OCI-LY3 (cell line): ENCODE results near the gene TTC13.

Source experiments
- H2AFZ ChIP-seq: fragments of 200-600, 300-600 bp; shearing (Covaris generic); 2 replicates; pipeline ENCODE4 v1.6.0; 2014; ENCODE audit warnings: antibody characterized with exemption, low read depth, low read length
- H3K27ac ChIP-seq: fragments of 200-600, 300-600 bp; sonication (generic); 2 replicates; pipeline ENCODE4 v1.5.1; 2014; ENCODE audit warnings: mild to moderate bottlenecking, low read length, moderate library complexity, mixed read lengths
- H3K27me3 ChIP-seq: fragments of 200-600, 300-600 bp; sonication (generic); 2 replicates; pipeline ENCODE4 v1.6.1; 2014; ENCODE audit warnings: low read depth, low read length, mixed read lengths
- H3K36me3 ChIP-seq: fragments of 200-600, 300-600 bp; sonication (generic); replicated peaks from 2 replicates; pipeline ENCODE3; 2014; ENCODE audit warnings: low read depth, low read length, mixed read lengths
- H3K4me1 ChIP-seq: fragments of 300-600, 200-600 bp; sonication (generic); 2 replicates; pipeline ENCODE4 v1.6.1; 2014; ENCODE audit warnings: low read length, mixed read lengths
- H3K4me2 ChIP-seq: fragments of 200-600, 300-600 bp; sonication (generic); 2 replicates; pipeline ENCODE4 v1.6.1; 2014; ENCODE audit warnings: low read length, mixed read lengths
- H3K4me3 ChIP-seq: fragments of 300-600, 200-600 bp; sonication (generic); 2 replicates; pipeline ENCODE4 v1.5.1; 2014; ENCODE audit warnings: antibody characterized with exemption, mild to moderate bottlenecking, low read length, moderate library complexity
- H3K79me2 ChIP-seq: fragments of 300-600, 200-600 bp; shearing (Covaris generic); 2 replicates; pipeline ENCODE4 v1.6.1; 2014; ENCODE audit warnings: mild to moderate bottlenecking, low read length, mixed read lengths
- H3K9ac ChIP-seq: fragments of 300-600, 200-600 bp; shearing (Covaris generic); 2 replicates; pipeline ENCODE4 v1.6.0; 2014; ENCODE audit warnings: mild to moderate bottlenecking, low read length, moderate library complexity
- H3K9me3 ChIP-seq: fragments of 200-600, 300-600 bp; shearing (Covaris generic); 2 replicates; pipeline ENCODE4 v1.6.1; 2014; ENCODE audit warnings: low read length, mixed read lengths; ENCODE audit not compliant: insufficient read depth
- H4K20me1 ChIP-seq: fragments of 200-600, 300-600 bp; sonication (generic); 2 replicates; pipeline ENCODE4 v1.6.1; 2016; ENCODE audit warnings: low read length, mixed read lengths; ENCODE audit not compliant: insufficient read depth
- EZH2phosphoT487 ChIP-seq: fragments of 200-600 bp; shearing (Covaris generic); IDR thresholded peaks from 2 replicates; pipeline ENCODE4 v1.6.1; 2018; ENCODE audit warnings: antibody characterized with exemption, mixed run types, low read depth
- TF ChIP-seq, protein P1 (sequence below): fragments of 200-600, 300-600 bp; sonication (generic); IDR thresholded peaks from 2 replicates; pipeline ENCODE4 v1.5.1; 2014; ENCODE audit warnings: antibody characterized with exemption, low read length, low read depth

Gene TTC13

DNA sequence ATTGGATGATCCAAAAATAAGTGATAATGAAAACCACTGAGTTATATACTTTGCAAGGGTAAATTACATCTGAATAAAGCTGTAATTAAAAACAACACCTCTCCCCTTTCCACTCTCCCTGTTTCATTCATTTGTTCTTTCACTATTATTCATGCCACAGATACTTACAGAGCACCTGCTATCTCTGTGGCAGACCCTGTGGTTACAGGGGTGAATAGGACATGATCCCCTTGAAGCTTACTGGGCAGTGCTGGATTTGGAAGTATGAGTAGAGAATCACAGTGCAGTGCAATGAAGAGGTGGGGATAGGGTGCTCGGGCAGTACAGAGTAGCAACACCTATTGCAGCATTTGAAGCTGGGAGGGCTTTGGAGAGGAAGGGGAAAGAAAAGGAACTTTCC lies 22.0 kb upstream of the TTC13 start:
- H3K27ac ChIP-seq = no peak overlapping the region
- no peak for TF ChIP-seq EZH2phosphoT487
- TF ChIP-seq, protein P1, sequence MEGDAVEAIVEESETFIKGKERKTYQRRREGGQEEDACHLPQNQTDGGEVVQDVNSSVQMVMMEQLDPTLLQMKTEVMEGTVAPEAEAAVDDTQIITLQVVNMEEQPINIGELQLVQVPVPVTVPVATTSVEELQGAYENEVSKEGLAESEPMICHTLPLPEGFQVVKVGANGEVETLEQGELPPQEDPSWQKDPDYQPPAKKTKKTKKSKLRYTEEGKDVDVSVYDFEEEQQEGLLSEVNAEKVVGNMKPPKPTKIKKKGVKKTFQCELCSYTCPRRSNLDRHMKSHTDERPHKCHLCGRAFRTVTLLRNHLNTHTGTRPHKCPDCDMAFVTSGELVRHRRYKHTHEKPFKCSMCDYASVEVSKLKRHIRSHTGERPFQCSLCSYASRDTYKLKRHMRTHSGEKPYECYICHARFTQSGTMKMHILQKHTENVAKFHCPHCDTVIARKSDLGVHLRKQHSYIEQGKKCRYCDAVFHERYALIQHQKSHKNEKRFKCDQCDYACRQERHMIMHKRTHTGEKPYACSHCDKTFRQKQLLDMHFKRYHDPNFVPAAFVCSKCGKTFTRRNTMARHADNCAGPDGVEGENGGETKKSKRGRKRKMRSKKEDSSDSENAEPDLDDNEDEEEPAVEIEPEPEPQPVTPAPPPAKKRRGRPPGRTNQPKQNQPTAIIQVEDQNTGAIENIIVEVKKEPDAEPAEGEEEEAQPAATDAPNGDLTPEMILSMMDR = no peak
- no peaks in the 10 kb centered on the region for H3K27me3 ChIP-seq
- H3K4me2 ChIP-seq = no peak overlapping the region
- no peaks in the 10 kb centered on the region for H3K4me1 ChIP-seq
- H3K36me3 ChIP-seq = peaks cover 69% of the 10 kb centered on the region
- H3K4me3 ChIP-seq = no peak overlapping the region
- H3K79me2 ChIP-seq = no peaks in the 10 kb centered on the region
- no peaks in the 10 kb centered on the region for H4K20me1 ChIP-seq
- no peak overlapping the region for H3K9ac ChIP-seq
- H2AFZ ChIP-seq = no peak overlapping the region
- peaks cover 3% of the 10 kb centered on the region for H3K9me3 ChIP-seq

DNA sequence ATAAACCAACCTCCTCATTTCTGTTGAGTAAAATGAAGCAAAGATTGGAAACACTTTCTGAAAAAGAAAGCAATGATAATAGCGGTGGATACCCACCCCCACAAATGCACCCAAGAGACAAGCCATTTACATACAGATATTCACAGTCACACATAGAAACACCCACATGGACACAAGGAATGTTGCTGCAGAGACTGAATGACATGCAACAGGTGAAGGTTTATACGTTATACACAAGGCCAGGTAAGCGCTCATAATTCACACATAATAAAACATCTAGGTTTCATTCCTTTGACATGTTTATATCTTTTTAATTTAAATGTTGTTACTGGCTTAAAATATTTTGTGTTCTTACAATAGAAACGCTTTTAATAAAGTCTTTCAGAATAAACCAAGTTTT lies 21.5 kb upstream of the TTC13 start:
- Histone ChIP-seq H3K4me3 (no peak overlapping the region), H3K27me3 (no peaks in the 10 kb centered on the region), H4K20me1 (no peaks in the 10 kb centered on the region), H3K9me3 (peaks cover 2% of the 10 kb centered on the region), H3K36me3 (peaks cover 70% of the 10 kb centered on the region), H3K4me2 (no peak overlapping the region), H3K79me2 (no peaks in the 10 kb centered on the region), H3K9ac (no peak overlapping the region), H2AFZ (no peak overlapping the region), H3K27ac (no peak overlapping the region), H3K4me1 (no peaks in the 10 kb centered on the region)
- TF ChIP-seq, protein P1 = no peak
- TF ChIP-seq EZH2phosphoT487 = no peak

DNA sequence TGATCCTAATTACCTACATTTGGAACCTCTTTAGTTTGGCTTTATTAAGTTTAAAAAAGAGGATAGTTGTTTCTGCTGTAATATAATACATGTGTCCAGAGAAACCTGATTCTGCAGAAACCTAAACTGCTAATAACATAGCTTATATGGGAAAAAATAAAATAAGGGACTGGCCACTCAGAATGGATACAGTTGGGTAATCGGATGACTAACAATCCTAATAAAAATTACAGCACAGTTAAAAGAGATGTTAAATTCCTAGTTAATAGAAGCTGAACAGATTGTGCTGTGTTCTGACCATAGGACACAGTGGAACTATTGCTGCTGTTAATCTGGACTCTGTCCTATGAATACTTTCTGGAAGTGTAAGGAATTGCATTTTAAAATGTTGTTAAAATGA lies 16.2 kb upstream of the TTC13 start:
- Histone ChIP-seq H3K9me3 (no peaks in the 10 kb centered on the region), H3K27me3 (no peaks in the 10 kb centered on the region), H3K27ac (no peak overlapping the region), H3K4me2 (no peak overlapping the region), H3K4me1 (no peaks in the 10 kb centered on the region), H2AFZ (no peak overlapping the region), H3K9ac (no peak overlapping the region), H4K20me1 (no peaks in the 10 kb centered on the region), H3K36me3 (peaks cover 50% of the 10 kb centered on the region), H3K79me2 (no peaks in the 10 kb centered on the region), H3K4me3 (no peak overlapping the region)
- TF ChIP-seq EZH2phosphoT487 = no peak
- TF ChIP-seq, protein P1 = no peak

DNA sequence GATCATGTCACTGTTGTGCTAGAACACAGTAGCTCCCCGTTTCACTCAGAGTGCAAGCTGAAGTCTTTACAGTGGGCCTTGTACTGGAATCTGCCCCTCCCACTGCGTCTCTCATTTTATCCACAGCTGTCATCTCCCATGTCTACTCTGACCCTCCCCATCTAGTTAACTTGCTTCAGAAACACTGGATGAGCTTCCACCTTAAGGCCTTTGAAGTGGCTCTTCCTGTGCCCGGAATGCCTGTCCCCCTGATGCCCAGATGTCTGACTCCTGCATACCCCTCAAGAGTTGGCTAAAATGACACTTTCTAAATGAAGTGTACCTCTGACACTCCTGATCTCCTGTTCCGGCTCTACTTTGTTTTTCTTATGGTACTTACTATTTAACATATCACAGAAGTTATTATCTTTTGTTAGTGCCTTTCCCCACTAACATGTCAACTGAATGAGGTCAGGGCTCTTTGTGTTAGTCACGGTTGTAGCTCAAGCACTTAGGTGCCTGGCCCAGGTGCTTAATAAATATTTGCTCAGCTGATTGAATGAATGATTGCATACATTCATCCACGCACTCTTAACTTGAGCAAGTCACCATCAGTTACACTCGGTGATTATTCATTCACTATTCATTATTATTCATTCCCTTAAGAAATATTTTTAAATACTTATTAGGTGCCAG lies 13.6 kb upstream of the TTC13 start:
- peaks cover 28% of the 10 kb centered on the region for H3K36me3 ChIP-seq
- H3K4me3 ChIP-seq = no peak overlapping the region
- H3K27me3 ChIP-seq = no peaks in the 10 kb centered on the region
- H3K4me1 ChIP-seq = no peaks in the 10 kb centered on the region
- H3K27ac ChIP-seq = no peak overlapping the region
- no peaks in the 10 kb centered on the region for H4K20me1 ChIP-seq
- H3K79me2 ChIP-seq = peaks cover 4% of the 10 kb centered on the region
- TF ChIP-seq, protein P1 = no peak
- no peak for TF ChIP-seq EZH2phosphoT487
- no peak overlapping the region for H2AFZ ChIP-seq
- H3K9me3 ChIP-seq = no peaks in the 10 kb centered on the region
- no peak overlapping the region for H3K9ac ChIP-seq
- H3K4me2 ChIP-seq = no peak overlapping the region
